IPS-18a (cell line): ENCODE results near the gene SRRM3.
A peak's percentile ranks its signal among the peaks of the same experiment; 100 is the strongest.

Experiments used
- H3K27ac ChIP-seq: one replicate; pipeline ENCODE4 v1.5.1; 2013; ENCODE audit warnings: low read length
- H3K27me3 ChIP-seq: one replicate; pipeline ENCODE4 v1.6.1; 2013; ENCODE audit warnings: mild to moderate bottlenecking, low read length; ENCODE audit not compliant: control insufficient read depth, insufficient read depth
- H3K36me3 ChIP-seq: one replicate; pipeline ENCODE4 v1.6.1; 2013; ENCODE audit warnings: low read depth, low read length; ENCODE audit not compliant: control insufficient read depth
- H3K4me1 ChIP-seq: one replicate; pipeline ENCODE4 v1.6.1; 2013; ENCODE audit warnings: low read depth, low read length; ENCODE audit not compliant: control insufficient read depth
- H3K4me3 ChIP-seq: one replicate; pipeline ENCODE4 v1.5.1; 2013; ENCODE audit warnings: low read length
- H3K9ac ChIP-seq: one replicate; pipeline ENCODE4 v1.6.1; 2013; ENCODE audit warnings: mild to moderate bottlenecking, low read length, moderate library complexity
- H3K9me3 ChIP-seq: one replicate; pipeline ENCODE4 v1.6.1; 2013; ENCODE audit warnings: low read depth, low read length; ENCODE audit not compliant: control insufficient read depth

Gene SRRM3

GRCh38 chr7:76252021-76252420, 50.3 kb downstream of the SRRM3 start:
- Histone ChIP-seq H3K4me1 (peaks cover 8% of the 10 kb centered on the region), H3K27ac (no peak overlapping the region), H3K4me3 (no peak overlapping the region), H3K27me3 (no peaks in the 10 kb centered on the region), H3K36me3 (no peaks in the 10 kb centered on the region), H3K9ac (no peak overlapping the region), H3K9me3 (no peaks in the 10 kb centered on the region)

GRCh38 chr7:76254781-76255180, 53.1 kb downstream of the SRRM3 start:
- H3K4me3 ChIP-seq = no peak overlapping the region
- no peak overlapping the region for H3K9ac ChIP-seq
- H3K27me3 ChIP-seq = no peaks in the 10 kb centered on the region
- no peak overlapping the region for H3K27ac ChIP-seq
- peaks cover 8% of the 10 kb centered on the region for H3K4me1 ChIP-seq
- no peaks in the 10 kb centered on the region for H3K36me3 ChIP-seq
- H3K9me3 ChIP-seq = no peaks in the 10 kb centered on the region

- H3K27me3 ChIP-seq = no peaks in the 10 kb centered on the region
- H3K27ac ChIP-seq = no peak overlapping the region
- no peaks in the 10 kb centered on the region for H3K9me3 ChIP-seq
- H3K9ac ChIP-seq = no peak overlapping the region
- H3K4me3 ChIP-seq = no peak overlapping the region
- H3K4me1 ChIP-seq = peaks cover 14% of the 10 kb centered on the region
- H3K36me3 ChIP-seq = no peaks in the 10 kb centered on the region
These were observed 56.3 kb downstream of the SRRM3 start for GRCh38 chr7:76257973-76258372.

DNA sequence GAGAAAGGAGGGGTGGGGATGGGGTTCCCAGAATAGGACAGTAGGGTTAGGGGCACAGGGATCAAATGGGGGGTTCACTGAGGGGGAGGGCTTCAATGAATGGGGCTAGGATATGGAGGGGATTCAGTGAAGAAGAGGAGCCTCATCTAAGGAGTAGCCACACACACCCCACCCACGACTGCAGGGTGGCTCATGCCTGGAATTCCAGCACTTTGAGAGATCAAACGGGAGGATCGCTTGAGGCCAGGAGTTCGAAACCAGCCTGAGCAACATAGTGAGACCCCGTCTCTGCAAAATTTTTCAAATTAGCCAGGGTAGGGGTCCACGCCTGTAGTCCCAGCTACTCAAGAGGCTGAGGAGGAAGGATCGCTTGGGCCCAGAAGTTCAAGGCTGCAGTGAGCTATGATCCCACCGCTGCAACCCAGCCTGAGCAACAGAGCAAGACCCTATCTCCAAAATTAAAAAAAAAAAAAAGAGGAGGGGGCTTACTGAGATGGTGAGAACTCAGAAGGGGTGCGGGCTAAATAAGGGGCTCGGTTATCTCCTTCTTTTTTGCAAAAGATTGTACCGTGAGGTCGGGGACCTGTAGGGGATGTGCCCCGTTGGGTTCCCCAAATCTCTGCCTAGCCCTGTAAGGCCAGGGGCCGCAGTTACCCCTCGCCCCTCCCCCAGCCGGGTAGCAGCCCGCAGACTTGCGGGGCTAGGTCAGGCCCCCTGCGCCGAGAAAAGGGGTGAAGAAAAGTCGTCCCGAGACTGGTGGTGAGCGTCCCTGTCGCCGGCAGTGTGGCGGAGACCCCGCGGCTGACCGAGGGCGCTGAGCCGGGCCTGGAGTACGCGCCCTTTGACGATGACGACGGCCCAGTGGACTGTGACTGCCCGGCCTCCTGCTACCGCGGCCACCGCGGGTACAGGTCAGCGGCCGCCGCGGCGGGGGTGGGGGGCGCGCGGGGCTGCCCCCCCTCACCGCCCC, 57.7 kb downstream of the SRRM3 start:
- Histone ChIP-seq H3K9ac (peak overlapping the region; percentile 54), H3K4me3 (peak overlapping the region; percentile 67)

GRCh38 chr7:76260171-76260703, 58.5 kb downstream of the SRRM3 start:
- H3K9ac ChIP-seq = no peak overlapping the region
- peak overlapping the region; percentile 67 for H3K4me3 ChIP-seq
- H3K36me3 ChIP-seq = no peaks in the 10 kb centered on the region
- peaks cover 14% of the 10 kb centered on the region for H3K4me1 ChIP-seq
- H3K27ac ChIP-seq = no peak overlapping the region
- H3K9me3 ChIP-seq = no peaks in the 10 kb centered on the region
- H3K27me3 ChIP-seq = no peaks in the 10 kb centered on the region

More for the DNA sequence above, 57.7 kb downstream of the SRRM3 start:
- Histone ChIP-seq H3K4me1 (peaks cover 14% of the 10 kb centered on the region), H3K27me3 (no peaks in the 10 kb centered on the region), H3K36me3 (no peaks in the 10 kb centered on the region), H3K27ac (no peak overlapping the region), H3K9me3 (no peaks in the 10 kb centered on the region)

DNA sequence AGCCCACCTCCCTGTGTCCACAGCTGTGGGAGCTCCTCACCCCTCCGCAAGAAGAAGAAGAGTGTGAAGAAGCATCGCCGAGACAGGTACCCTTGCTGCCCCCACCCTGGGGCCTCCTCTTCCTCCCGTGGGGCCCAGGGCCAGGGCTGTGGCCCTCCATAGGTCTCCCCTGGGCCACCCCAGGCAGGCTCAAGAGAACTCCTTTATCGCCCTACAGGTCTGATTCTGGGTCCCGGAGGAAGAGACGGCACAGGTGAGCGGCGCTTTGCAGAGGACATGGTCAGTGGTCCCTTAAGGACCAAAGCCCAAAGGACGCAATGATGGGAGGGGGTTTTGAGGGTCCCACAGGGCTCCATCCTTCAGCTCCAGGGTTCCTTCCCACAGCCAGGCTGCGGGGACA, 59.6 kb downstream of the SRRM3 start:
- Histone ChIP-seq H3K9me3 (no peaks in the 10 kb centered on the region), H3K36me3 (no peaks in the 10 kb centered on the region), H3K9ac (no peak overlapping the region), H3K4me1 (peaks cover 14% of the 10 kb centered on the region), H3K27me3 (no peaks in the 10 kb centered on the region), H3K27ac (no peak overlapping the region), H3K4me3 (no peak overlapping the region)

- Histone ChIP-seq H3K27ac (no peak overlapping the region), H3K4me3 (no peak overlapping the region), H3K9ac (no peak overlapping the region), H3K27me3 (peaks cover 4% of the 10 kb centered on the region), H3K36me3 (no peaks in the 10 kb centered on the region), H3K4me1 (peaks cover 14% of the 10 kb centered on the region), H3K9me3 (no peaks in the 10 kb centered on the region)
These were observed 60.2 kb downstream of the SRRM3 start for GRCh38 chr7:76261931-76262330.

- H3K4me3 ChIP-seq = no peak overlapping the region
- H3K27ac ChIP-seq = no peak overlapping the region
- H3K27me3 ChIP-seq = peaks cover 6% of the 10 kb centered on the region
These were observed 61.1 kb downstream of the SRRM3 start for GRCh38 chr7:76262683-76263402.

GRCh38 chr7:76265299-76265698, 63.6 kb downstream of the SRRM3 start:
- H3K4me1 ChIP-seq = peaks cover 24% of the 10 kb centered on the region
- H3K27ac ChIP-seq = no peak overlapping the region
- H3K36me3 ChIP-seq = no peaks in the 10 kb centered on the region

More at GRCh38 chr7:76262683-76263402, 61.1 kb downstream of the SRRM3 start:
- no peak overlapping the region for H3K9ac ChIP-seq
- peaks cover 14% of the 10 kb centered on the region for H3K4me1 ChIP-seq
- H3K36me3 ChIP-seq = no peaks in the 10 kb centered on the region
- no peaks in the 10 kb centered on the region for H3K9me3 ChIP-seq

DNA sequence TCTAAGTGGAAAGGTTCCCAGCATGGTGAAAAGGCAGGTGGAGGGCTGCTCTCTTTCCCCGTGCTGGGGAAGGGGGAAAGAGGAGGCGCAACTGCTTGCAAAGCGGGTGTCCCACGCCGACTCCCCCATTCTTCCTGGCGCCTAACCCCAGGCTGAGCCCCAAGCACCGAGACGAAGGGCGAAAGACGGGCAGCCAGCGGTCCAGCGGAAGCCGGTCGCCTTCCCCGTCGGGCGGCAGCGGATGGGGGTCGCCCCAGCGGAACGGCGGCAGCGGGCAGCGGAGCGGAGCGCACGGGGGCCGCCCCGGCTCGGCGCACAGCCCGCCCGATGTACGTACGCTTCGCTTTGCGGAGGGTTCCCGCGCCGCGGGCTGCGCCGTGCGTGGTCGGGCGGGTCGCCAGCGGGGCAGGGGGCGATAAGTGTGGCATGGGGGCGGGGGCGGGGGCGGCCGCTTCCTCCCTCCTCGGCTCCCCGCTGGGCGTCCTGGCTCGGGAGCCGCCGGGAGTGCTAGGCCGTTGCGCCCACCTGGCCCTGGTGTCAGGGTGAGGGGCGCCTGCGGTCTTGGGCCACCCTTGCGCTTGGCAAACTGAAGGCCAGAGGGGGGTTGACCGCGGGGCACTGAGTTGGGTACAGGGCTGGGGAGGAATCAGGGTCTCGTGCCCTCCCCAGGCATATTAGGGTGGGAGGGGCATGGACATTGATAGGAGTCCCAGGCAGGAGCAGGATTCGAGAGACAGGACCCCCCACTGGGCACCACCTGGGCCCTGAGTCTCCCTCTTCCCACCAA, 65.6 kb downstream of the SRRM3 start:
- no peak overlapping the region for H3K27ac ChIP-seq
- H3K9me3 ChIP-seq = no peaks in the 10 kb centered on the region
- H3K9ac ChIP-seq = no peak overlapping the region
- H3K27me3 ChIP-seq = peaks cover 6% of the 10 kb centered on the region
- peak overlapping the region; percentile 61 for H3K4me3 ChIP-seq
- no peaks in the 10 kb centered on the region for H3K36me3 ChIP-seq
- peaks cover 11% of the 10 kb centered on the region for H3K4me1 ChIP-seq

More at GRCh38 chr7:76265299-76265698, 63.6 kb downstream of the SRRM3 start:
- Histone ChIP-seq H3K27me3 (peaks cover 6% of the 10 kb centered on the region), H3K9ac (no peak overlapping the region), H3K4me3 (no peak overlapping the region), H3K9me3 (no peaks in the 10 kb centered on the region)

DNA sequence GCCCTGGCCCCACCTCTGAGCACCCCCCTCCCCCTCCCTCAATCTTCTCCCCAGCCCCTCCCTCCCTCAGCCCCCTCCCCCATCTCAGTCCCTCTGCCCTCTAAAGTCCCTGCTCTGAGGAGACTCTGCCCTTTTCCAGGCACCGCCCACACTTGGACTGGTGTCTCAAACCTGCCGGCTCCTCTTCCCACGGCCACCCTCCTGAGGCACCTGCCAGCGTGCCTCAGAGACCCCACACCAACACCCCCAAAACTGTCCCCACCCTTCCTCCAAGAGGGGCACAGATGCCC, 66.1 kb downstream of the SRRM3 start:
- peaks cover 13% of the 10 kb centered on the region for H3K4me1 ChIP-seq
- no peak overlapping the region for H3K27ac ChIP-seq
- H3K4me3 ChIP-seq = no peak overlapping the region
- no peaks in the 10 kb centered on the region for H3K9me3 ChIP-seq
- no peak overlapping the region for H3K9ac ChIP-seq
- peaks cover 6% of the 10 kb centered on the region for H3K27me3 ChIP-seq
- H3K36me3 ChIP-seq = no peaks in the 10 kb centered on the region
